Osteoblast (primary cell): ENCODE measurements around the gene ZNF534. TPM values are rescaled to one million over a fixed set of nuclear protein-coding genes. Genes with fewer than 3 reads are reported as not detected.

Source experiments
- small RNA-seq: library from RNA; depleted of rRNA; stranded (forward); fragments of <200 nt; gene quantifications from one replicate; pipeline ENCODE3, GENCODE V24; 2012
- total RNA-seq: library from RNA; depleted of rRNA; stranded (reverse); fragments of >200 nt; gene quantifications from 2 replicates; pipeline ENCODE4 v1.2.3, GENCODE V29; 2012

Gene ZNF534
- total RNA-seq, 1 donor = not detected

Small RNA genes lying within 50 kb of the gene (small RNA-seq; reads per million reads assigned to genes)
- not detected for gene AC010332.1

Other genes starting within 250 kb of the ZNF534 start
- 151 and 183 TPM in 2 replicates for gene PPP2R1A, start 239.1 kb upstream of the ZNF534 start, total RNA-seq
- 11.2 and 16.5 TPM in 2 replicates for gene ZNF766, start 159.6 kb upstream of the ZNF534 start, total RNA-seq
- 9.4 and 10.3 TPM in 2 replicates for gene ZNF480, start 132.0 kb upstream of the ZNF534 start, total RNA-seq
- 2.9 and 3.3 TPM in 2 replicates for gene ZNF610, start 92.9 kb upstream of the ZNF534 start, total RNA-seq
- 18.5 and 27.1 TPM in 2 replicates for gene ZNF880, start 59.2 kb upstream of the ZNF534 start, total RNA-seq
- 26.5 and 32.9 TPM in 2 replicates for gene ZNF528, start 31.3 kb upstream of the ZNF534 start, total RNA-seq
- gene ZNF578, start 24.4 kb downstream of the ZNF534 start, total RNA-seq = 2.4 and 2.5 TPM in 2 replicates
- 17.0 and 19.7 TPM in 2 replicates for gene ZNF808, start 98.5 kb downstream of the ZNF534 start, total RNA-seq
- gene ZNF701, start 141.1 kb downstream of the ZNF534 start, total RNA-seq = 14.5 and 17.7 TPM in 2 replicates
- gene ZNF83, start 209.2 kb downstream of the ZNF534 start, total RNA-seq = 52.8 and 59.5 TPM in 2 replicates